GM21723 (cell line): ENCODE results near the gene ACCS.

Experiments used
- ATAC-seq: cut with Tn5 transposase; IDR thresholded peaks from one replicate; pipeline ENCODE4 v1.9.1; 2021; ENCODE audit warnings: mild to moderate bottlenecking, moderate library complexity; ENCODE audit not compliant: unreplicated experiment

The ACCS gene

GRCh38 chr11:44085330-44085729 lies 19.3 kb downstream of the ACCS start:
- ATAC-seq, result no peak

- no peak for ATAC-seq
Observed at GRCh38 chr11:44088377-44088776, 22.3 kb downstream of the ACCS start.

GRCh38 chr11:44088871-44089270 lies 22.8 kb downstream of the ACCS start:
- ATAC-seq, result no peak

- no peak for ATAC-seq
Observed at GRCh38 chr11:44090539-44090938, 24.5 kb downstream of the ACCS start.

- peak; percentile 43 for ATAC-seq
Observed at GRCh38 chr11:44094260-44094868, 28.3 kb downstream of the ACCS start.

GRCh38 chr11:44095506-44096359 lies 29.7 kb downstream of the ACCS start, which contains the start of gene EXT2:
Gene EXT2, plus strand, starts transcription at chr11:44095678. Its CDS starts 12,035 bp downstream, at chr11:44107713.
- peak; percentile 91 for ATAC-seq

- ATAC-seq, result no peak
Observed at GRCh38 chr11:44096360-44097185, 30.5 kb downstream of the ACCS start.

- ATAC-seq, result no peak
Observed at GRCh38 chr11:44097821-44098220, 31.8 kb downstream of the ACCS start.

- ATAC-seq, result no peak
Observed at GRCh38 chr11:44101098-44101497, 35.0 kb downstream of the ACCS start.

GRCh38 chr11:44104481-44105294 lies 38.6 kb downstream of the ACCS start:
- ATAC-seq, result no peak

GRCh38 chr11:44108260-44108659 lies 42.2 kb downstream of the ACCS start:
- no peak for ATAC-seq

GRCh38 chr11:44110231-44110679 lies 44.2 kb downstream of the ACCS start:
- peak; percentile 99 for ATAC-seq

GRCh38 chr11:44112091-44112821 lies 46.2 kb downstream of the ACCS start:
- ATAC-seq, result no peak

GRCh38 chr11:44113018-44113417 lies 46.9 kb downstream of the ACCS start:
- ATAC-seq, result no peak

GRCh38 chr11:44113572-44113971 lies 47.5 kb downstream of the ACCS start:
- ATAC-seq, result no peak

GRCh38 chr11:44116234-44116830 lies 50.3 kb downstream of the ACCS start:
- no peak for ATAC-seq

- no peak for ATAC-seq
Observed at GRCh38 chr11:44120169-44120568, 54.1 kb downstream of the ACCS start.

GRCh38 chr11:44125598-44125997 lies 59.5 kb downstream of the ACCS start:
- no peak for ATAC-seq

- ATAC-seq, result no peak
Observed at GRCh38 chr11:44126304-44126703, 60.2 kb downstream of the ACCS start.
